PC-9 (cell line): ENCODE measurements around the gene CLEC16A.

Experiments used
- CTCF ChIP-seq: fragments of 200-600 bp; sonication (generic); conservative IDR thresholded peaks from 2 replicates; pipeline ENCODE4 v1.6.1; 2017; ENCODE audit warnings: mixed run types, antibody characterized with exemption, mild to moderate bottlenecking, moderate library complexity
- EZH2 ChIP-seq: fragments of 200-600 bp; sonication (generic); IDR thresholded peaks from 2 replicates; pipeline ENCODE4 v1.8.0; 2017; ENCODE audit warnings: antibody characterized with exemption, low read depth

GRCh38 chr16:11105038-11105903 is 160.9 kb downstream of the CLEC16A start:
- TF ChIP-seq CTCF: no peak
- TF ChIP-seq EZH2: no peak
